PC-9 (cell line): ENCODE measurements around the gene CNN2. TPM values are rescaled to one million over a fixed set of nuclear protein-coding genes. Genes with fewer than 3 reads are reported as not detected.

Experiments
- BruUV-seq: library from RNA; stranded (reverse); fragments of 400-500 nt; replicated peaks from 2 replicates; lab custom pipeline; 2021; lab: Mats Ljungman, UMichigan
- CTCF ChIA-PET: fragments of 300-600 bp; sonication (Branson Sonifier 250); formaldehyde crosslinking; loops from one replicate; lab custom pipeline; 2022; ENCODE audit warnings: antibody characterized with exemption; lab: Charles Lee
- POLR2A ChIA-PET: fragments of 300-600 bp; sonication (Branson Sonifier 250); formaldehyde crosslinking; loops from one replicate; lab custom pipeline; 2022; ENCODE audit warnings: antibody characterized with exemption; ENCODE audit not compliant: unreplicated experiment; lab: Charles Lee
- DNase-seq, 2 experiments: peaks; one replicate each; pipeline versions ENCODE4 v3.0.0 to v3.0.0-alpha.2; 2015 to 2022; ENCODE audit warnings: mixed read lengths in 1 of 2
- H2AFZ ChIP-seq: fragments of 200-600 bp; sonication (generic); 2 replicates; pipeline ENCODE4 v1.8.1; 2017; ENCODE audit warnings: antibody characterized with exemption
- H3F3A ChIP-seq: fragments of 200-600 bp; sonication (generic); 2 replicates; pipeline ENCODE4 v1.8.1; 2017; ENCODE audit warnings: antibody characterized with exemption, mild to moderate bottlenecking, low read depth; ENCODE audit not compliant: insufficient read depth
- H3K27ac ChIP-seq: fragments of 200-600 bp; sonication (generic); 2 replicates; pipeline ENCODE4 v1.6.1; 2016; ENCODE audit warnings: mixed run types
- H3K27me3 ChIP-seq: fragments of 200-600 bp; sonication (generic); 2 replicates; pipeline ENCODE4 v1.6.1; 2016; ENCODE audit warnings: low read depth, mixed run types; ENCODE audit not compliant: insufficient read depth
- H3K36me3 ChIP-seq: fragments of 200-600 bp; sonication (generic); 2 replicates; pipeline ENCODE4 v1.6.1; 2016; ENCODE audit warnings: low read depth, mixed run types
- H3K4me1 ChIP-seq: fragments of 200-600 bp; sonication (generic); replicated peaks from 2 replicates; pipeline ENCODE4 v1.6.1; 2016; ENCODE audit warnings: mixed run types; ENCODE audit not compliant: insufficient read depth
- H3K4me2 ChIP-seq: fragments of 200-600 bp; sonication (generic); 2 replicates; pipeline ENCODE4 v1.6.1; 2017; ENCODE audit warnings: mixed run types
- H3K4me3 ChIP-seq: fragments of 200-600 bp; sonication (generic); 2 replicates; pipeline ENCODE4 v1.6.1; 2016; ENCODE audit warnings: mixed run types
- H3K79me2 ChIP-seq: fragments of 200-600 bp; sonication (generic); 2 replicates; pipeline ENCODE4 v1.6.1; 2017; ENCODE audit warnings: low read depth, mixed run types
- H3K9me2 ChIP-seq: fragments of 200-600 bp; sonication (generic); 2 replicates; pipeline ENCODE4 v1.8.1; 2017; ENCODE audit warnings: mild to moderate bottlenecking; ENCODE audit not compliant: insufficient read depth
- H3K9me3 ChIP-seq: fragments of 200-600 bp; sonication (generic); 2 replicates; pipeline ENCODE4 v1.8.1; 2016; ENCODE audit warnings: low read depth; ENCODE audit not compliant: insufficient read depth
- H4K20me1 ChIP-seq: fragments of 200-600 bp; sonication (generic); 2 replicates; pipeline ENCODE4 v1.8.1; 2017; ENCODE audit not compliant: insufficient read depth
- EZH2 ChIP-seq: fragments of 200-600 bp; sonication (generic); IDR thresholded peaks from 2 replicates; pipeline ENCODE4 v1.8.0; 2017; ENCODE audit warnings: antibody characterized with exemption, low read depth
- intact Hi-C: fragments of 100-400 bp; cut with micrococcal nuclease; formaldehyde crosslinking; loops from one replicate; pipeline ENCODE4 v1.10.0; 2022; ENCODE audit not compliant: unreplicated experiment
- total RNA-seq: library from RNA; stranded (reverse); gene quantifications from 2 replicates; pipeline ENCODE4 v1.2.3, GENCODE V29; 2021
- TF ChIP-seq, protein P1 (sequence below): fragments of 200-600 bp; sonication (generic); conservative IDR thresholded peaks from 2 replicates; pipeline ENCODE4 v1.6.1; 2017; ENCODE audit warnings: mixed run types, antibody characterized with exemption, mild to moderate bottlenecking, moderate library complexity

CNN2 gene
- total RNA-seq, 1 experiment from 2014 or later = 206 TPM

DNA sequence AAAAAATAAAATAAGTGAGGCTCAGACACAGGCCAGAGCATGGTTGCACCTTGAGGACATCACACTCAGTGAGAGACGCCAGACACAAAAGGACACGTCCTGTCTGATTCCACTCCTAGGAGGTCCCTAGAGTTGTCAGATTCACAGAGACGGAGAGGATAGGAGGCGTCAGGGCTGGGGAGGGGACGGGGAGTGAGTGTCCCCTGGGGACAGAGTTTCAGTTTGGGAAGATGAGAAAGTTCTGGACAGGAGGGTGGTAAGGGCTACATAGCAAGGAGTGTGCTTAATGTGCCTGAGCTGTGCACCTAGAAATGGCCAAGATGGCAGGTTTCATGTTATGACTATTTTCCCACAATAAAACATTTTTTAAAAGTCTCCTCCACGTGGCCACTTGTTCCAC is 28.3 kb upstream of the CNN2 start:
- peaks cover 34% of the 10 kb centered on the region for H3K27me3 ChIP-seq
- no peaks in the 10 kb centered on the region for H3K36me3 ChIP-seq
- intact Hi-C loops = no loop called here
- no peaks in the 10 kb centered on the region for H3K9me3 ChIP-seq
- DNase-seq = no peak
- no peak overlapping the region for H3K27ac ChIP-seq
- BruUV-seq = no TSS peak
- H3K9me2 ChIP-seq = no peaks in the 10 kb centered on the region
- peaks cover 26% of the 10 kb centered on the region for H4K20me1 ChIP-seq
- TF ChIP-seq, protein P1, sequence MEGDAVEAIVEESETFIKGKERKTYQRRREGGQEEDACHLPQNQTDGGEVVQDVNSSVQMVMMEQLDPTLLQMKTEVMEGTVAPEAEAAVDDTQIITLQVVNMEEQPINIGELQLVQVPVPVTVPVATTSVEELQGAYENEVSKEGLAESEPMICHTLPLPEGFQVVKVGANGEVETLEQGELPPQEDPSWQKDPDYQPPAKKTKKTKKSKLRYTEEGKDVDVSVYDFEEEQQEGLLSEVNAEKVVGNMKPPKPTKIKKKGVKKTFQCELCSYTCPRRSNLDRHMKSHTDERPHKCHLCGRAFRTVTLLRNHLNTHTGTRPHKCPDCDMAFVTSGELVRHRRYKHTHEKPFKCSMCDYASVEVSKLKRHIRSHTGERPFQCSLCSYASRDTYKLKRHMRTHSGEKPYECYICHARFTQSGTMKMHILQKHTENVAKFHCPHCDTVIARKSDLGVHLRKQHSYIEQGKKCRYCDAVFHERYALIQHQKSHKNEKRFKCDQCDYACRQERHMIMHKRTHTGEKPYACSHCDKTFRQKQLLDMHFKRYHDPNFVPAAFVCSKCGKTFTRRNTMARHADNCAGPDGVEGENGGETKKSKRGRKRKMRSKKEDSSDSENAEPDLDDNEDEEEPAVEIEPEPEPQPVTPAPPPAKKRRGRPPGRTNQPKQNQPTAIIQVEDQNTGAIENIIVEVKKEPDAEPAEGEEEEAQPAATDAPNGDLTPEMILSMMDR = no peak
- TF ChIP-seq EZH2 = no peak
- POLR2A ChIA-PET = interaction anchor here (0.5 kb wide), 1 partner anchor 246 kb away, joined by 4 read pairs; no protein-coding TSS in a partner anchor
- CTCF ChIA-PET = no interaction called here
- peaks cover 43% of the 10 kb centered on the region; the same call in 1 of the 2 replicates for H3F3A ChIP-seq
- no peak overlapping the region for H2AFZ ChIP-seq
- peaks cover 28% of the 10 kb centered on the region for H3K4me1 ChIP-seq
- H3K4me3 ChIP-seq = no peak overlapping the region
- H3K79me2 ChIP-seq = no peaks in the 10 kb centered on the region
- H3K4me2 ChIP-seq = no peak overlapping the region

DNA sequence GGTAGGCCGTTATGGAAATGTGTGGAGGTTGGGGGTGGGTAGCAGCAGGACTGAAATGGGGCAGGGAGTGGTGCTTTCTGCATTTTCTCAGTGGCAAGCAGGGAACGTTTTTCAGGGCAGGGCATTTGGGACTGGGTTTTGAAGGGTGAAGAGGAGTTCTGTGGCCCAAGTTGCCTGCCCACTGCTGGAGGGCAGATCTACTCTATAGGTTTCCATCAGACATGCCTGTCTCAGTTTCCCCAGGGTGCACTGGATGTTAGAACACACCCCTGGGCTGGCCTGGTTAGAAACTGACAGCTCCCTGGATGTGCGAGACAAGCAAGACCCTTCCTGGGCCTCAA is 27.1 kb upstream of the CNN2 start:
- H3K36me3 ChIP-seq = no peaks in the 10 kb centered on the region
- peaks cover 16% of the 10 kb centered on the region for H4K20me1 ChIP-seq
- no peak overlapping the region for H3K4me3 ChIP-seq
- peaks cover 25% of the 10 kb centered on the region for H3K4me1 ChIP-seq
- POLR2A ChIA-PET = no interaction called here
- H3K9me2 ChIP-seq = no peaks in the 10 kb centered on the region
- H3F3A ChIP-seq = peaks cover 37% of the 10 kb centered on the region; the same call in 1 of the 2 replicates
- no TSS peak for BruUV-seq
- no peak overlapping the region for H2AFZ ChIP-seq
- no peak for DNase-seq
- TF ChIP-seq, protein P1 = no peak
- no peak for TF ChIP-seq EZH2
- no peak overlapping the region for H3K4me2 ChIP-seq
- H3K27me3 ChIP-seq = peaks cover 34% of the 10 kb centered on the region
- CTCF ChIA-PET = no interaction called here
- no peaks in the 10 kb centered on the region for H3K9me3 ChIP-seq
- no peaks in the 10 kb centered on the region for H3K79me2 ChIP-seq
- intact Hi-C loops = no loop called here
- H3K27ac ChIP-seq = no peak overlapping the region

DNA sequence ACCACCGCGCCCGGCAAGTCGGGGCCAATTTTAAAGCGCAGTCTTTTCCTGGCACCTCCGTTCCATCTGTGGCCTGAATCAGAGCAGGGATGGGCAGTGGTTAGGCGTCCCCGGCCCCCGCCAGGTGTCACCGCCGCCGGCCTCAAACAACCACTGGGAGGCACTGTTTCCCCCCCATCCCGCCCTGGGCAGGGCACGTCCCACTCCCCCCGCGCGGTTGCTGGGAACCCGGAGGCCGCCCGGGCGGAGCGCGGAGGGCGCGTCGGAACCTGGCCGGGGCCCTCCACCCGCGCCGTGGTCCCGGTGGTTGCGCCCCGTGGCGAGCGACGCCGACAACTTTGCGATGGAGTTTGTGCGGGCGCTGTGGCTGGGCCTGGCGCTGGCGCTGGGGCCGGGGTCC is 26.3 kb upstream of the CNN2 start, which contains the start of gene GRIN3B:
GRIN3B (plus strand) TSS at position 325 of the 400 bp plus-strand sequence; CDS start at position 344, 19 bp downstream.
- Histone ChIP-seq H3K27me3 (peaks cover 34% of the 10 kb centered on the region), H3K9me3 (no peaks in the 10 kb centered on the region), H3K4me3 (peak within 1 kb of the TSS; percentile 31; the same call in 1 of the 2 replicates), H4K20me1 (peaks cover 9% of the 10 kb centered on the region), H3K79me2 (no peaks in the 10 kb centered on the region), H3K9me2 (no peaks in the 10 kb centered on the region), H3K4me1 (peaks cover 17% of the 10 kb centered on the region), H3F3A (peaks cover 29% of the 10 kb centered on the region; the same call in 1 of the 2 replicates), H3K27ac (no peak within 1 kb of the TSS), H3K4me2 (peak within 1 kb of the TSS; percentile 47), H2AFZ (no peak within 1 kb of the TSS), H3K36me3 (no peaks in the 10 kb centered on the region)
- TF ChIP-seq, protein P1 = peak; percentile 66
- TF ChIP-seq EZH2 = no peak
- no TSS peak for BruUV-seq
- POLR2A ChIA-PET = no interaction called here
- intact Hi-C loops = no loop called here
- CTCF ChIA-PET = no interaction called here
- DNase-seq = peak; percentile 42 to 59
